NCI-H2107 treated with DMSO at 0.1 percent for 48 hours (cell line): ENCODE results near the gene TMEM132E.

Experiments
- DNase-seq: peaks from one replicate; lab custom pipeline; 2025; ENCODE audit not compliant: unreplicated experiment; lab: John Stamatoyannopoulos, UW

The TMEM132E gene

DNA sequence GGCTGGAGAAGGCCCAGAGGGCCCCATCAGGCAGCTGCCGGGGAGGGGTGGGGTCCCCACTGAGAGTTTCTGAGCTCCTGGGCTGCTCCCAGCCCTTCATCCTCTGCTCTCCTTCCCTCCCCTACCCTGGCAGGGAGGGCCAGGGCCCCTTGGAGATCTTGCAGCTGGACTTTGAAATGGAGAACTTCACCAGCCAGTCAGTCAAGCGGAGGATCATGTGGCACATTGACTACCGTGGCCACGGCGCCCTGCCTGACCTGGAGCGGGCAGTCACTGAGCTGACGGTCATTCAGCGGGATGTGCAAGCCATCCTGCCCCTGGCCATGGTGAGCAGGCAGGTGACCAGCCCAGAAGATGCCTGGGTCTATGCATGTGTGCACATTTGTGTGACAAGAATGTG is 49.5 kb downstream of the TMEM132E start:
- no peak for DNase-seq

DNA sequence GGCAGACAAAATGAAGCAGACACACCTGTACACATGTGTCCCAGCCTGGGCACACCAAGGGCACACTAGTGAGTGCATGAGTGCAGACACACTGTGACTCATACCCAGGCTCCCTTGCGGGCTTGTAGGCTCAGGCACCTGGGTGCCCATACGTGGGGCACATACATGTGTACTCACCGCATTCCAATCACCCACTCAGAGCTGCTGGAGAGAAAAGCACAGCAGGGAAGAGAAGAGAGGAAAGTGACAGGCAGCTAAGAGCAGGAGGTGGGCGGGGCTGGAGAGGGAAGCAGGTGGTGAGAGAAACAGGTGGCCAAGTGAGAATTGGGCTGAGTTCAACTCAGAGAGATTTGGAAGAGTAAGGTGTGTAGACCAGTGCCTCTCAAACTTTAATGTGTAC is 54.0 kb downstream of the TMEM132E start:
- peak; percentile 99 for DNase-seq

DNA sequence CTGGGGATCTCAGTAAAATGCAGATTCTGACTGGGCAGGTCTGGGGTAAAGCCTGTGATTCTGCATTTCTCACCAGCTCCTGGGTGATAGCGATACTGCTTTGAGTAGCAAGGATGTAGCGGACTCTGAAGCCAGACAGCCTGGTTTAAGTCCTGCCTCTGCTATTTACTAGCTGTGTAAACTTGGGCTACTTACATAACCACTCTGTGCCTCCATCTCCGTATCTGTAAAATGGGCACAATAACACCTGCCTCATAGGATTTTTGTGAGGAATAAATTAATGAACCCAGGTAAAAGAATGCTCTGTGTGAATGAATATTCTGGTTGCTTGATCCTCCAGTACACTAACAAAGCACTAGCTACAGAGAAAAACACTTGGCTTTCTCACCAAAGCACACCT is 54.4 kb downstream of the TMEM132E start:
- no peak for DNase-seq

DNA sequence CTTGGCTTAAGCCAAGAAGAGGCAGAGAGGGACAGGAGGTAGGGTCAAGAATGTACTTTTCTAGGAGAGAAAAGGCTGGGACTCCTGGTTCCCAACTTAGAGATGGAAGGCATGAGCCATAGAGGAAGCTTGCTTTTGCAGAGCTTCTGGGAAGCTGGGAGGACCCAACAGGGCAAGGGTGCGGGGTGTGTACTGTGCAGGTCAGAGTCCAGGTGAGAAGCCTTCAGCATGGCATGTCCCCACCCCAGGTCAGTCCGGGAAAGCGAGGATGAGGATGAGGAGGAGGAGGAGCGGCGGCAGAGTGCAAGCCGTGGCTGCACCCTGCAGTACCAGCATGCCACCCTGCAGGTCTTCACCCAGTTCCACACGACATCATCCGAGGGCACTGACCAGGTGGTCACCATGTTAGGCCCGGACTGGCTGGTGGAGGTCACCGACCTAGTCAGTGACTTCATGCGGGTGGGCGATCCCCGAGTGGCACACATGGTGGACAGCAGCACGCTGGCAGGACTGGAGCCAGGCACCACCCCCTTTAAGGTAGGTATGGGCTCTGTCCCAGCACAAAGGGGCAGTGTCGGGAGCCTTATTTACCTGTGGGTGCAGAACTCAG is 55.3 kb downstream of the TMEM132E start:
- DNase-seq, result no peak

DNA sequence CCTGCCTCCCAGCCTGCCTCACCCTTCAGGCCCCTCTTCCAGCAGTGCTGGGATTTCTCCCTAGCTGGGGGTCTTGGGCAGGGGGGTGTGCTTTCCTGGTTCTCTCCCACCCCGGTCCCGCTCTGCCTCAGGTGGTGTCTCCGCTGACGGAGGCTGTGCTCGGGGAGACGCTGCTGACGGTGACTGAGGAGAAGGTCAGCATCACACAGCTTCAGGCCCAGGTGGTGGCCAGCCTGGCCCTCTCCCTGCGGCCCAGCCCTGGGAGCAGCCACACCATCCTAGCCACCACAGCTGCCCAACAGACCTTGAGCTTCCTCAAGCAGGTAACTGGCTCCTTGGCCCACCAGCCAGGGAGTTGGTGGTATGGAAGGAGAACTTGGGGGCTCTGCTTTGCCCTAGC is 56.5 kb downstream of the TMEM132E start:
- no peak for DNase-seq

DNA sequence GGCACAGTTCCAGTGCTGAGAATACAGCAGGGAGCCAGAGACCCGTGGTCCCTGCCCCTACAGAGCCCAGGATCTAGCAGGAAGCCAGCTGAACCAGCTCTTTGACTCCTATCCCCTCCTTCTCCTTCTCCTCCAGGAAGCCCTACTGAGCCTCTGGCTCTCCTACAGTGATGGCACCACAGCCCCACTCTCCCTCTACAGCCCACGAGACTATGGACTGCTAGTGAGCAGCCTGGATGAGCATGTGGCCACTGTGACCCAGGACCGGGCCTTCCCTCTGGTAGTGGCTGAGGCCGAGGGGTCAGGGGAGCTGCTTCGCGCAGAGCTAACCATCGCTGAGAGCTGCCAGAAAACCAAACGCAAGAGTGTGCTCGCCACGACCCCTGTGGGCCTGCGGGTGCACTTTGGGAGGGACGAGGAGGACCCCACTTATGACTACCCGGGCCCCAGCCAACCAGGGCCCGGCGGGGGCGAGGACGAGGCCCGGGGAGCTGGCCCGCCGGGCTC is 57.7 kb downstream of the TMEM132E start:
- no peak for DNase-seq

DNA sequence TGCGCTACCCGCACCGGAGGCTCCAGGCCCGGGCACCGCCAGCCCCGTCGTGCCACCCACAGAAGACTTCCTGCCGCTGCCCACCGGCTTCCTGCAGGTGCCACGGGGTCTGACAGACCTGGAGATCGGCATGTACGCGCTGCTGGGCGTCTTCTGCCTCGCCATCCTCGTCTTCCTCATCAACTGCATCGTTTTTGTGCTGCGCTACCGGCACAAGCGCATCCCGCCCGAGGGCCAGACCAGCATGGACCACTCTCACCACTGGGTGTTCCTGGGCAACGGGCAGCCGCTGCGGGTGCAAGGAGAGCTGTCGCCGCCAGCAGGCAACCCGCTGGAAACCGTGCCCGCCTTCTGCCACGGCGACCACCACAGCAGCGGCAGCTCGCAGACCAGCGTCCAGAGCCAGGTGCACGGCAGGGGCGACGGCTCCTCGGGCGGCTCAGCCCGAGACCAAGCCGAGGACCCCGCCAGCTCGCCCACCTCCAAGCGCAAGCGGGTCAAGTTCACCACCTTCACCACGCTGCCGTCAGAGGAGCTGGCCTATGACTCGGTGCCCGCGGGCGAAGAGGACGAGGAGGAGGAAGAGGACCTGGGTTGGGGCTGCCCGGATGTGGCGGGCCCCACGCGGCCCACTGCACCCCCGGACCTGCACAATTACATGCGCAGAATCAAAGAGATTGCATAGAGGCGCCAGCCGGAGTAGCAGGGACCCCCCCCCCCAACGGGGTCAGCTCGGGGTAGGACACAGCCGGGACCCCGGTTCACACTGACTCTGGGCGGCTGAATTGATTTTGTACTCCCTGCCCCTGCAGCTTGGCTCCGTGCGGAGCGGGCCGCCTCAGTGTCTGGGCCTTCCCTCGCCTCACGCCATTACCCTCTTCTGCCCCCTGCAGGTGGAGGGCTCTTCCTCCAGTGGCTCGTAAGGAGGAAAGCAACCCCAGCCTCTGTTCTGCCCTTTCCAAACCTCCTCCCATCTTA is 58.5 kb downstream of the TMEM132E start:
- no peak for DNase-seq

DNA sequence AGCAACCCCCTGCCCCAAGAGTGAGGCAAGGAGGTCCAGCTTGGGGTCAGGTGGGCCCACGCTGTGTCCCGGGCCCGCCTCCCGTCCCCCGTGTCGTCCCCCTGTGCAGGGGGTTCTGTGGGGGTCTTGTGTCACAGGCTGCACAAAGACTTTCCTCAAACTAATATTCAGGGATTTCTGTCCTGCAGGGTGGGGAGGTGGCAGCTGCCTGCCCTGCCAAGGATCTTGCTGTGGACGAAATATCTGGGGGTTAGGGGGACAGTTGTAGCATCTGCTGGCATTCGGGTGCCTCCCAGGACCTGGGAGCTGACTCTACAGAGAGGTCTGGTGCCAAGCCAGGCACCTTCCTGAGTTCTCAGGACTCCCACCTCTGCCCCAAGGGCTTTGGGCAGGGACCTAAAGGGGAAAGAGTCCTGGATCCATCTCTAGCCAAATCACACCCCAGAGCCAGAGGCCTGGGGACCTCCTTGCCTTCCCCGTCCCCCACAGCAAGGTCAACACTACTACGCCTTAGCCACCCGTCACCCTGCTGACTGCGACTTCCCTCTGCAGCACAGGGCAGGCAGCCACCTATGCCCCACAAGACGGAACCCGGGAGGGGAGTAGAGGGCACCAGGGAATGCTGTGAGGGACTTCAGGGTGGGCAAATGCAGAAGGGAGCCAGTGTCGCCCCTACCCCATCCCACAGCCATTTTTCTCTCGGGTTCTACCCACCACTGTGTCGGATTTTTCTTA is 59.3 kb downstream of the TMEM132E start:
- DNase-seq, result no peak

DNA sequence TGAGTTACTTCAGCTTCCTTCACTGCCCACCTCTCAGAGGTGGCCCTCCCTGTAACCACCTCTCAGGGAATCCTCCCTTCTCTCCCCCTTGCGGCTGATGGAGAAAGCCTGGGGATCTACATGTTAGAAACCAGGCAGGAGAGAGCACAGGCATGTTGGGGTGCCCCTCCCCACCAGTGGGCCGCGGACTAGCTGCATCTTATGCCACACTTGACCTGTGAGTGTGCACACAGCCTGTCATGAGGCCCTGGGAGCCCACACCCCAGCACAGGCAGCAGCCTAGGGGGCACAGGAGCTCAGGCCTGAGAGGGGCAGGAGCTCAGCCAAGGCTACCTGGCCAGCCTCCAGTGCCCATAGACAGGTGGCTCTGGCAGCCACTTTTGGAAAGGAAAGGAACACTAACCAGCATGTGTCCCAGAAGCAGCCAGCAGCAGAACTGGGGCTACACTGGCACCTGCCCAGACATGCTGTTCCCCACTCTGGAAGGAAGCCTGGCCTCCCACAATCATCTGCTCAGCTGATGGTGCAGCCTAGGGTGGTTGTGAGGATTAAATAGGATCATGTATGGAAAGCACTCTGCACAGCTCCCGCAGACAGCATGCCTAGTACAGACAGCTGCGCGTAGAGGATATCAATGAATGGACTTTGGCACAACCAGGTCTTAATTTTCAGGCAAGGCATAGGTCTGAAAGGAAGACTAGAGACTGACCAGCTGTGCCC is 60.5 kb downstream of the TMEM132E start:
- DNase-seq, result peak; percentile 87

DNA sequence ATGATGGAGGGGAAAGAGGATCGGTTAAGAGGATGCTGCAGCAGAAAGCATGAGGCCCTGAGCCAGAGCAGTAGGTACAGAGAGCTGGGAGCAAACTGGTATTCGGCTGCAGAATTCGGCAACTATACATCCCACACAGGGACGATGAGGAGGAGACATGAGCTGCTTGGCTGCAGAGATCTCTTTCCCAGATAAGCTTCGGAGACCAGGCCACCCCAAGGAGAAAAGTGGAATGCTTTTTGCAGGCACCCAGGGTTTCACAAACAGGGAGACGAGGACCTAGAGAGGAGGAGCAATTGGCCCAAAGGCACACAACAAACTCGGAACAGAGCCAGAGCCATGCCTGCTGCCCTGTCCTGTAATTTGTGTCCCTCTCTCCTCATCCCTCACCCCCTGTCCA is 62.0 kb downstream of the TMEM132E start:
- no peak for DNase-seq

DNA sequence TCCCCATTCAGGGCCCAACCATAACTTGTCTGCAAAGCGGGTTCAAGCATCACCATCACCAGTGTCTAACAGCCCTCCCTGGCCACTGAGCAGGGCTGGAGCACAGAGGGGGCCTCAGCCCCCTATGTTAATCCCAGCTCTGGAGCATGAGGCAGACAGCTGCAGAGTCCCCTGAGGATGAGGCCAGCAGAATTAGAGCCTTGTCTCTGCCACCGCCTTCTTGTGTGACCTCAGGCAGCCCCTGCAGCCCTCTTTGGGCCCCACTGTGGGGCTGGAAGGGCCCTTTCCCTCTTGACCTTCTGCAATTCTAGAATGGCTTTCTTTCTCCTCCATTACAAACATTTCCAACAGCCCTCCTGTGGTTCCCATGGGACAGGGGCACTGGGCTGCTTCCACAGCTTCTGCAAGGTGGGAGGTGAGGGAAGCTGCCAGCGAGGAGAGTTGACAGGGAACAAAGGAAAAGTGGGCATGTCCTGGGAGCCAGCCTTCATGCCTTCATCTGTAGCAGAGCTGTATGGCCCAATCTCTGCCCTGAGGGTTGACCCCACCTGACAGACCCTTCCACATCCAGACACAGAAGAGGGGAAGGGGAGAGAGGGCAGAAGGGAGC is 65.7 kb downstream of the TMEM132E start:
- DNase-seq, result peak; percentile 19

DNA sequence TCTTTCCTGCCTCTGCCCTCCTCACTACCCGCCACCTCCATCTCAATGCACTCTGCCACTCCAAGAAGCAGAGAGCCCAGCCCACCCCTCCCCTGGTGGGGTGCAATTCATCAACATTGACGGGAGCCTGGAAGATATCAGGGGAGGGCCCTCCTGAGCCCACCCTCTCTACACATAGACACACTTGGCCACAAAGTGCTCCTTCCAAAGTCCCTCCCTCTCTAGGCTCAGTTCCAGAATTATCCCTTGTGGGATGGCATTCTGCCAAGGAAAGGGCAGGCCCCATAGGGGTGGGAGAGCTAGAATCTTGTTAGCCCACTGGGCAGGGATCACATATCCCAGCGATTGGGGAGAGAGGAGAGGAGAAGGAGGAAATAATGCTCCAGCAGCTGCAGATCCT is 66.2 kb downstream of the TMEM132E start:
- peak; percentile 97 for DNase-seq

DNA sequence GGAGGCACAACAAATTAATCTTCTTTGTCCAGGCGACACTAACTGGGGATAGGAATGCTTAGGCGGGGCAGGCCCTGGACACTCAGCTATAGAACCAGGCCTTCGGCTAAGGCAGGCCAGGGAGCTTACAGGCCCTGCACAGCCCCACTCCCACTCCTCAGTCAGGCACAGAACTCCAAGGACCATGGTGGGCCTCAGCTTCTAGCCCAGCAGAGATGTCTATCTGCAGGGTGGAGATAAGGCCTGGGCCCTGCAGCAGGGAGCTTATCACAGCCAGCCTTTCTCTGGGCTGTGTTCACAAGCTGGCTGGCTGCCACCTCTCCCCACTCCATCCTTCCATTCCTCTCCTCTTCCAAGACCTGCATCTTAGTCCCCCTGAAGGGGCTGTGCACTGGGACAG is 68.1 kb downstream of the TMEM132E start:
- no peak for DNase-seq

DNA sequence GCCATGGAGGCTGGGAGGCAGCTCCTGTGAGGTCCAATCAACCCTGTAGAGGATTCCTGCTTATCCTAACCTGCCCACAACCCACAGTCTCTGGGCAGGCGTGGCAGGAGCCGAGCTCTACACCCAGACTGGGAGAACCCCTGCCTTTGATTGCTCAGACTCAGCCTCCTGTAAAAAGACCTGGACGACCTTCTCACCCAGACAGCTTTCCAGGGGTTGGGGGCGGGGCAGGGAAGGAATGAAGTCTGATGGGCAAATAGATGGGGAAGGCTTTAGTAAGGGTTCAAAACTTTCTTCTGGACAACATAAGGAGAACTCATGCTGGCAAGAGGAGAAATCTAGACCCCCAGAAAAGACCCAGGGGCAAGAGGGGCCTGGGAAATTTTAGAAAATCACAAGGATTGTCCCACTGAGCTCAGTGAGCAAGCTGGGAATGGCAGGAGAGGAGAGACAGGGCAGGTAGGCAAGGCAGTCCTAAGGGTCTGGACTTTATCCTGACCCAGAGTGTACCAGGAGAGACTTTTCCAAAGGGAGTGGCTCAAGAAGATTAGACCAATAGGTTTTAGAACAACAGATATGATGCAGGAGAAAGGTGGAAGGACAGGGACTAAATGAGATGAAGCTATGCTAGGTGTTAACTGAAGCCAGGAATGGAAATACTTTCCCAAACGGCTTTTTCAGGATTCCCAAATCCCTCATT is 70.8 kb downstream of the TMEM132E start:
- DNase-seq, result no peak

DNA sequence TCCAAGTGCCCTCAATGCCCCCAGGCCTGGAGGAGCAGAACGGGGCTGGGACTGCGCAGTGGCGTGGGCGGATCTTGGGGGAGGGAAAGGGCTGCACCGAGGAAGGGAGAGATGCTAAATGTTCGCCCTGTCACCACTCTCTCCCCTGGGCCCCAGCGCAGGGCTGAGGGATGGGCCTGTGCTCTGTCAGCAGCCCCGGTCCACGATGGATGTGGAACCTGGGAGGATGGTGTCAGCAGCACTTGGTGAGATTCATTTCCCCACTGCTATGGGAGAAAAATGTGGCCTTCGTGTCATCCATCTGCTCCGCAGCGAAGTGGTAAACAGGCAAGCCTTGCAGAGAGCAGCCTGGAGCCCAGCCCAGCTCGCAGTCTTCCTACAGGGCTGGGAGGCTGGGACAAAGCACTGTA is 72.0 kb downstream of the TMEM132E start:
- no peak for DNase-seq

DNA sequence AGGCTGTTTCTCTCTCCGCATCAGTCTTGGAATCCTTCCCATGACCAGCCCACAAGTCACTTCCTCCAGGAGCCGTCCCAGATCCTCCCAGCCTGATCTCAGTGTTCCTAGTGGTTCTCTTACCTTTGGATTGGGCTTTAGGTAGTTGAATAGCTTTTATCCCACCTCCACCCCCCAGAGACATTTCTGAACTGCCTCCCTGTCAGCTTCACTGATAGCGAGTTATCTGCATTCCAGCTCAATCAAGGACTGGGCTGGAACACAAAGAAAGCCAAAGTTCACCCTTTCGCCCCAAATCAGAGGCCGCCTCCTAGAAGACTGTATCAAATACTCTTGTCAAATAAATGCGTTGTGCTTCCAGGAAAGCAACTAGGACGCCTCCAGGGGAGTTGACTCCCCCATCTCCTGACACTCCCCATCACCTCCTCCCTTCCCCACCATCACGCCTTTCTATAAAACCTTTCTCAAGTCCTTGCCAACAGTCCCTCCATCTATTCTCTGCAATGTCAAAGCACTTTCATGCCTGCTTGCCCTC is 72.7 kb downstream of the TMEM132E start:
- DNase-seq, result no peak

DNA sequence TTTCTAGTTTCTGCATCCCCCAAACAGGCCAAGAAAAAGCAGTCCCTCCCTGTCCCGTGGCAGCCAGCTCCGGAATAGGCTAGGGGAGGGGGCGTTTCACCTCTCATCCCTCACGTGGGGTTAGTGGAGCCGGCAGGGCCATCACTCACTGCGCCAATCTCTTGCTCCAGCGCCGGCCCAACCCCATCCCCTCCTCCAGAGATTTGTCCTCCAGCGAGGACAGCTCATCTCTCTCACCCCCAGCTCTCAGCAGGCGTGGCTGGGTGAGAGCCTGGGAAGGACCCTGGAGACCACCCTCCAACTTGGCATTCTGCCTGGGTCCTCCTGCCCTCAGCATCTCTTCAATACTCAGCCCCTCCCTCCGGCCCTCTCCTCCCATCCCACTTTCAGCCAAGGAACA is 74.1 kb downstream of the TMEM132E start:
- no peak for DNase-seq

DNA sequence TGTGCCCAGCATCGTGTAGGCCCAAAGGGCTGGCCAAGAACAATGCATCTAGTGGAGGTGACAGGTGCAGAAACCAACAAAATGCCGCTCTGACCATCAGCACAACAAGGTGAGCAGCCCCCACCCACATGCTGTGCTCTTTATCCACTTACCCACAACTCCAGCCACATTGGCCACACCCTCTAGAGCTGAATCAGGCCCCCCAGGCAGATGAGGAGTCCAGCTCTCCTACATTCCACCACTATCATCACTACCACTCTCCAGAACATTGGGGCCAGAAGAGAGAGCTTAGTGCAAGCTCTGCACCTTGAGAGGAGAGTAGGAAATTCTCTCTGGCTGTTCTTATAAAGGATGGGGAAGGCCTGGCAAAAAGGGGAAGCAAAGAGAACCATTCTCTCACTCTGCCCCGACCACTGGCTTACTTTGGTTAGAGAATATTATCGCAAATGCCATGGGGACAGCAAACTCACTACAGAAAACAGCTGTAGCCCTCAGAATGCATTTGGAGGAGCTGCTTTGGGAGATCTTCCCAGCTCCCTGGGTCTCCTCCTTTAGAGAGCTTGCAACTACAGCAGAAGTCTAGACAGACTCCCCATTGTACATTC is 75.0 kb downstream of the TMEM132E start:
- DNase-seq, result no peak

DNA sequence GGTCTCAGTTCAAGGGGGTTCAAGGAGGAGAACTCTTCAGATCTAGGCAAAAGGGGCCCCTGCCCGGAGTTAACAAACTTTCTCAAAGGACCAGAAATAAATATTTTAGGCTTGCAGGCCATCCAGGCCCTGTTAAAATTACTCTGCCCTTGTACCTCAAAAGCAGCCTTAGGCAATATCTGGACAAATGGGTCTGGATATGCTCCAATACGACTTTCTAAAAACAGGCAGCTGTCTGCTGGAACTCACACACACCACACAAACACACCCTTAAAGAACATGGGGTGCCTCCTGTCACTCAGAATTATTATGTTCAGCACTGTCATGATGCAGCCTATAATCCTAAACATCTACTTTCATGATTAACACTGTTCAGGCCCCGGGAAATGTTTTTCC is 75.5 kb downstream of the TMEM132E start:
- no peak for DNase-seq
